ENCODE data around the gene KRT5.

The KRT5 gene

GRCh38 chr12:52531566-52532300, 11.5 kb upstream of the KRT5 start:
- Mint-ChIP-seq H3K4me1 (ENCODE audit: low read depth in 2 of 2) (peaks cover 11% of the 10 kb centered on the region in 2 donors), H3K9me3 (no peaks in the 10 kb centered on the region), H3K27me3 (peaks cover 0 to 22% of the 10 kb centered on the region in 2 donors), H3K4me3 (no peak overlapping the region), H3K36me3 (ENCODE audit: insufficient read depth) (no peaks in the 10 kb centered on the region), H3K27ac (peak overlapping the region in 1 of 2 donors; percentile 7)
- no peak for ATAC-seq (replicated peaks)
- no peak for DNase-seq

- H3K4me1 Mint-ChIP-seq (ENCODE audit: low read depth in 2 of 2): peaks cover 16 to 18% of the 10 kb centered on the region in 2 donors
- ATAC-seq (replicated peaks) (no peak), DNase-seq (no peak)
- no peaks in the 10 kb centered on the region for H3K9me3 Mint-ChIP-seq
- no peak overlapping the region for H3K27ac Mint-ChIP-seq
- H3K27me3 Mint-ChIP-seq: peaks cover 0 to 22% of the 10 kb centered on the region in 2 donors
- no peak overlapping the region for H3K4me3 Mint-ChIP-seq
- H3K36me3 Mint-ChIP-seq (ENCODE audit: insufficient read depth): no peaks in the 10 kb centered on the region
These were observed 10.7 kb upstream of the KRT5 start for GRCh38 chr12:52530905-52531304.

GRCh38 chr12:52530366-52530765, 10.2 kb upstream of the KRT5 start:
- H3K4me1 Mint-ChIP-seq (ENCODE audit: low read depth in 2 of 2): peaks cover 16 to 18% of the 10 kb centered on the region in 2 donors
- H3K36me3 Mint-ChIP-seq (ENCODE audit: insufficient read depth): no peaks in the 10 kb centered on the region
- H3K4me3 Mint-ChIP-seq: no peak overlapping the region
- peaks cover 0 to 22% of the 10 kb centered on the region in 2 donors for H3K27me3 Mint-ChIP-seq
- H3K27ac Mint-ChIP-seq: no peak overlapping the region
- no peaks in the 10 kb centered on the region for H3K9me3 Mint-ChIP-seq
- no peak for ATAC-seq (replicated peaks)
- no peak for DNase-seq

GRCh38 chr12:52529846-52530245, 9.7 kb upstream of the KRT5 start:
- H3K27me3 Mint-ChIP-seq: peaks cover 0 to 22% of the 10 kb centered on the region in 2 donors
- DNase-seq (no peak), ATAC-seq (replicated peaks) (no peak)
- peaks cover 13 to 18% of the 10 kb centered on the region in 2 donors for H3K4me1 Mint-ChIP-seq (ENCODE audit: low read depth in 2 of 2)
- H3K27ac Mint-ChIP-seq: no peak overlapping the region
- H3K36me3 Mint-ChIP-seq (ENCODE audit: insufficient read depth): no peaks in the 10 kb centered on the region
- no peak overlapping the region for H3K4me3 Mint-ChIP-seq
- no peaks in the 10 kb centered on the region for H3K9me3 Mint-ChIP-seq

GRCh38 chr12:52529417-52529816, 9.2 kb upstream of the KRT5 start:
- peaks cover 0 to 22% of the 10 kb centered on the region in 2 donors for H3K27me3 Mint-ChIP-seq
- peaks cover 13 to 18% of the 10 kb centered on the region in 2 donors for H3K4me1 Mint-ChIP-seq (ENCODE audit: low read depth in 2 of 2)
- H3K4me3 Mint-ChIP-seq: no peak overlapping the region
- H3K36me3 Mint-ChIP-seq (ENCODE audit: insufficient read depth): no peaks in the 10 kb centered on the region
- H3K27ac Mint-ChIP-seq: no peak overlapping the region
- ATAC-seq (replicated peaks): no peak
- H3K9me3 Mint-ChIP-seq: no peaks in the 10 kb centered on the region
- no peak for DNase-seq

- Mint-ChIP-seq H3K4me1 (ENCODE audit: low read depth in 2 of 2) (peaks cover 13 to 17% of the 10 kb centered on the region in 2 donors), H3K27me3 (peaks cover 0 to 24% of the 10 kb centered on the region in 2 donors), H3K27ac (peak overlapping the region in 1 of 2 donors; percentile 24), H3K9me3 (no peaks in the 10 kb centered on the region), H3K36me3 (ENCODE audit: insufficient read depth) (no peaks in the 10 kb centered on the region), H3K4me3 (no peak overlapping the region)
- no peak for ATAC-seq (replicated peaks)
- DNase-seq: no peak
These were observed 8.5 kb upstream of the KRT5 start for GRCh38 chr12:52528641-52529143.

GRCh38 chr12:52527121-52527800, 7.1 kb upstream of the KRT5 start:
- DNase-seq: no peak
- H3K27me3 Mint-ChIP-seq: peaks cover 2 to 27% of the 10 kb centered on the region in 2 donors
- H3K27ac Mint-ChIP-seq: peak overlapping the region; percentile 54 to 83
- H3K9me3 Mint-ChIP-seq: no peaks in the 10 kb centered on the region
- no peaks in the 10 kb centered on the region for H3K36me3 Mint-ChIP-seq (ENCODE audit: insufficient read depth)
- peaks cover 13 to 17% of the 10 kb centered on the region in 2 donors for H3K4me1 Mint-ChIP-seq (ENCODE audit: low read depth in 2 of 2)
- peak; percentile 23 for ATAC-seq (replicated peaks)
- peak overlapping the region; percentile 53 for H3K4me3 Mint-ChIP-seq

GRCh38 chr12:52526511-52526951, 6.3 kb upstream of the KRT5 start:
- DNase-seq: peak in 2 of 3 experiments; percentile 8 to 20
- H3K9me3 Mint-ChIP-seq: no peaks in the 10 kb centered on the region
- ATAC-seq (replicated peaks): peak; percentile 88
- peak overlapping the region; percentile 53 for H3K4me3 Mint-ChIP-seq
- peak overlapping the region; percentile 54 to 83 for H3K27ac Mint-ChIP-seq
- H3K36me3 Mint-ChIP-seq (ENCODE audit: insufficient read depth): no peaks in the 10 kb centered on the region
- peaks cover 10 to 27% of the 10 kb centered on the region in 2 donors for H3K27me3 Mint-ChIP-seq
- H3K4me1 Mint-ChIP-seq (ENCODE audit: low read depth in 2 of 2): peaks cover 16 to 19% of the 10 kb centered on the region in 2 donors

GRCh38 chr12:52525661-52526499, 5.7 kb upstream of the KRT5 start:
- peak overlapping the region; percentile 54 to 83 for H3K27ac Mint-ChIP-seq
- no peaks in the 10 kb centered on the region for H3K9me3 Mint-ChIP-seq
- peaks cover 12 to 25% of the 10 kb centered on the region in 2 donors for H3K27me3 Mint-ChIP-seq
- ATAC-seq (replicated peaks): no peak
- DNase-seq: no peak
- no peaks in the 10 kb centered on the region for H3K36me3 Mint-ChIP-seq (ENCODE audit: insufficient read depth)
- peak overlapping the region; percentile 53 for H3K4me3 Mint-ChIP-seq
- peaks cover 19 to 21% of the 10 kb centered on the region in 2 donors for H3K4me1 Mint-ChIP-seq (ENCODE audit: low read depth in 2 of 2)

- Mint-ChIP-seq H3K36me3 (ENCODE audit: insufficient read depth) (no peaks in the 10 kb centered on the region), H3K27ac (no peak overlapping the region), H3K4me3 (no peak overlapping the region), H3K27me3 (peaks cover 12 to 25% of the 10 kb centered on the region in 2 donors), H3K4me1 (ENCODE audit: low read depth in 2 of 2) (peaks cover 17 to 18% of the 10 kb centered on the region in 2 donors), H3K9me3 (no peaks in the 10 kb centered on the region)
- no peak for DNase-seq
- no peak for ATAC-seq (replicated peaks)
These were observed 4.9 kb upstream of the KRT5 start for GRCh38 chr12:52524898-52525591.

GRCh38 chr12:52524241-52524897, 4.2 kb upstream of the KRT5 start:
- no peaks in the 10 kb centered on the region for H3K9me3 Mint-ChIP-seq
- H3K27ac Mint-ChIP-seq: no peak overlapping the region
- H3K4me3 Mint-ChIP-seq: no peak overlapping the region
- ATAC-seq (replicated peaks) (no peak), DNase-seq (no peak)
- H3K4me1 Mint-ChIP-seq (ENCODE audit: low read depth in 2 of 2): peaks cover 15 to 18% of the 10 kb centered on the region in 2 donors
- H3K36me3 Mint-ChIP-seq (ENCODE audit: insufficient read depth): no peaks in the 10 kb centered on the region
- H3K27me3 Mint-ChIP-seq: peaks cover 12 to 25% of the 10 kb centered on the region in 2 donors

- Mint-ChIP-seq H3K9me3 (no peaks in the 10 kb centered on the region), H3K27me3 (peaks cover 12 to 25% of the 10 kb centered on the region in 2 donors), H3K4me1 (ENCODE audit: low read depth in 2 of 2) (peaks cover 15 to 18% of the 10 kb centered on the region in 2 donors), H3K36me3 (ENCODE audit: insufficient read depth) (no peaks in the 10 kb centered on the region), H3K4me3 (no peak overlapping the region), H3K27ac (no peak overlapping the region)
- DNase-seq (no peak), ATAC-seq (replicated peaks) (no peak)
These were observed 3.6 kb upstream of the KRT5 start for GRCh38 chr12:52523824-52524223.

Data from effector memory CD8-positive, alpha-beta T cell (primary cell).